Mammary epithelial cell (primary cell): ENCODE data around the gene STARD13.

Experiments
- CTCF ChIP-seq, 2 donors: IDR thresholded peaks in 1 of 2; conservative IDR thresholded peaks in 1 of 2; 2 replicates each; pipeline ENCODE4 v1.5.1; 2011 to 2012; ENCODE audit warnings: inconsistent platforms in 2 of 2, low read length in 2 of 2, mild to moderate bottlenecking in 2 of 2, control low read depth in 1 of 2, low read depth in 1 of 2; ENCODE audit not compliant: insufficient read depth in 1 of 2; ENCODE audit errors: extremely low read depth in 1 of 2
- EZH2 ChIP-seq: IDR thresholded peaks from 2 replicates; pipeline ENCODE4 v1.6.1; 2012; ENCODE audit warnings: low read length, inconsistent platforms, borderline replicate concordance

- TF ChIP-seq EZH2: no peak
- TF ChIP-seq CTCF (conservative IDR thresholded peaks at IDR 0.05 in 1 of 2, IDR thresholded peaks at IDR 0.05 in 1 of 2; ENCODE audit: extremely low read depth in 1 of 2, insufficient read depth in 1 of 2, low read depth in 1 of 2, low read length in 2 of 2): no peak
These were observed 178.7 kb downstream of the STARD13 start for GRCh38 chr13:33106656-33107360.
